Measurements from ENCODE around the gene LY6G5B.

Gene LY6G5B

DNA sequence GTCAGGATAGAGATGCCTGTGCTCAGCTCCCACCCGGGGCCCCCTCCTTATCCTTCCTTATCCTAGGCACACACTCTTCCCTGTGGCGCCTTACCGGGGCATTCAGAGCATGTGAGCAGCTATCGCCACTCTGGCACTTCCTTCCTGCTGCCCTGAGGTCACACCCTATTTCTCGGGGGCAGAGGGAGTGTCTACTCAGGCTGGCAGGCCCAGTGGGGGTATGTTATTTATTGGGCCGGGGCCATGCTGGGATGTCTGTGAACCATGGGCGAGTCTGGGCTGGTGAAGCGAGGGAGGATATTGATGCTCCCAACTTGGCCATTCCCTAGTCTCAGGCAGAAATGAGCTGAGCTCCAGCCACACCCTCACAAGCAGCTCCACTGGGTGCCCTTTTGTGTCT, 41.5 kb downstream of the LY6G5B start:
- no peak for DNase-seq

GRCh38 chr6:31712296-31712695, 42.5 kb downstream of the LY6G5B start:
- Histone ChIP-seq H3K9me2 (replicated peaks; ENCODE audit: insufficient read depth, low read length) (no peaks in the 10 kb centered on the region), H4K20me1 (ENCODE audit: insufficient read depth, low read length) (no peaks in the 10 kb centered on the region), H3K27me3 (replicated peaks; ENCODE audit: insufficient read depth, low read length) (no peaks in the 10 kb centered on the region), H3K79me2 (ENCODE audit: low read length) (no peaks in the 10 kb centered on the region), H3K4me3 (ENCODE audit: low read length) (no peak overlapping the region), H3K27ac (ENCODE audit: low read length) (no peak overlapping the region), H3K9ac (ENCODE audit: low read length) (no peak overlapping the region), H3F3A (ENCODE audit: insufficient read depth, low read length) (no peaks in the 10 kb centered on the region), H2AFZ (ENCODE audit: low read length) (no peak overlapping the region), H3K4me1 (ENCODE audit: low read length) (0 out of 2 replicates have a peak, but pooled peaks cover 5% of the 10 kb centered on the region), H3K4me2 (ENCODE audit: low read depth, low read length) (no peak overlapping the region), H3K9me3 (replicated peaks; ENCODE audit: insufficient read depth, low read length) (no peaks in the 10 kb centered on the region), H3K36me3 (replicated peaks; ENCODE audit: insufficient read depth, low read length) (no peaks in the 10 kb centered on the region)
- peak; percentile 35 for TF ChIP-seq CTCF (IDR thresholded peaks at IDR 0.05; ENCODE audit: low read length)
- no peak for TF ChIP-seq EZH2 (optimal IDR thresholded peaks at IDR 0.05; ENCODE audit: low read depth, low read length)
- no peak for TF ChIP-seq EZH2phosphoT487 (IDR thresholded peaks at IDR 0.05; ENCODE audit: low read length)
- no peak for DNase-seq

More for the DNA sequence above, 41.5 kb downstream of the LY6G5B start:
- Histone ChIP-seq H2AFZ (ENCODE audit: low read length) (no peak overlapping the region), H3K4me3 (ENCODE audit: low read length) (no peak overlapping the region), H3K9ac (ENCODE audit: low read length) (no peak overlapping the region), H4K20me1 (ENCODE audit: insufficient read depth, low read length) (no peaks in the 10 kb centered on the region), H3K9me2 (replicated peaks; ENCODE audit: insufficient read depth, low read length) (no peaks in the 10 kb centered on the region), H3K27ac (ENCODE audit: low read length) (no peak overlapping the region), H3F3A (ENCODE audit: insufficient read depth, low read length) (no peaks in the 10 kb centered on the region), H3K36me3 (replicated peaks; ENCODE audit: insufficient read depth, low read length) (no peaks in the 10 kb centered on the region), H3K4me1 (ENCODE audit: low read length) (0 out of 2 replicates have a peak, but pooled peaks cover 5% of the 10 kb centered on the region), H3K79me2 (ENCODE audit: low read length) (no peaks in the 10 kb centered on the region), H3K4me2 (ENCODE audit: low read depth, low read length) (no peak overlapping the region), H3K9me3 (replicated peaks; ENCODE audit: insufficient read depth, low read length) (no peaks in the 10 kb centered on the region), H3K27me3 (replicated peaks; ENCODE audit: insufficient read depth, low read length) (no peaks in the 10 kb centered on the region)
- TF ChIP-seq EZH2 (optimal IDR thresholded peaks at IDR 0.05; ENCODE audit: low read depth, low read length) (no peak), EZH2phosphoT487 (IDR thresholded peaks at IDR 0.05; ENCODE audit: low read length) (no peak), CTCF (IDR thresholded peaks at IDR 0.05; ENCODE audit: low read length) (no peak)

- Histone ChIP-seq H3K27me3 (replicated peaks; ENCODE audit: insufficient read depth, low read length) (no peaks in the 10 kb centered on the region), H3F3A (ENCODE audit: insufficient read depth, low read length) (no peaks in the 10 kb centered on the region), H3K9me3 (replicated peaks; ENCODE audit: insufficient read depth, low read length) (no peaks in the 10 kb centered on the region), H3K4me2 (ENCODE audit: low read depth, low read length) (no peak overlapping the region), H4K20me1 (ENCODE audit: insufficient read depth, low read length) (no peaks in the 10 kb centered on the region), H3K9me2 (replicated peaks; ENCODE audit: insufficient read depth, low read length) (no peaks in the 10 kb centered on the region), H3K36me3 (replicated peaks; ENCODE audit: insufficient read depth, low read length) (no peaks in the 10 kb centered on the region), H3K79me2 (ENCODE audit: low read length) (no peaks in the 10 kb centered on the region), H2AFZ (ENCODE audit: low read length) (no peak overlapping the region), H3K4me1 (ENCODE audit: low read length) (0 out of 2 replicates have a peak, but pooled peaks cover 5% of the 10 kb centered on the region), H3K9ac (ENCODE audit: low read length) (no peak overlapping the region), H3K27ac (ENCODE audit: low read length) (no peak overlapping the region), H3K4me3 (ENCODE audit: low read length) (no peak overlapping the region)
- no peak for DNase-seq
- no peak for TF ChIP-seq CTCF (IDR thresholded peaks at IDR 0.05; ENCODE audit: low read length)
- TF ChIP-seq EZH2 (optimal IDR thresholded peaks at IDR 0.05; ENCODE audit: low read depth, low read length): no peak
- no peak for TF ChIP-seq EZH2phosphoT487 (IDR thresholded peaks at IDR 0.05; ENCODE audit: low read length)
These were observed 43.7 kb downstream of the LY6G5B start for GRCh38 chr6:31713465-31713864.
